Hindlimb muscle (tissue), 1 donor: ENCODE data around the gene STX1A. TPM values are rescaled to one million over a fixed set of nuclear protein-coding genes. Genes with fewer than 3 reads are reported as not detected.
"Not testable (repeated sequence)": the region's sequence is repeated elsewhere in the genome, so short reads cannot be mapped to it uniquely, and the experiment has no call there.

ENCODE experiments used
- DNase-seq: peaks from one replicate; pipeline ENCODE4 v3.0.0-alpha.2; 2013
- polyA plus RNA-seq: library from polyadenylated mRNA; unstranded; fragments of 120-200 nt; gene quantifications from one replicate; pipeline ENCODE4 v1.2.1, GENCODE V29; 2013; ENCODE audit not compliant: insufficient read length

The STX1A gene
- polyA plus RNA-seq, 1 donor: 18.2 TPM

- DNase-seq: no peak
These were observed 16.0 kb upstream of the STX1A start for GRCh38 chr7:73735528-73735905.

- no peak for DNase-seq
These were observed 15.4 kb upstream of the STX1A start for GRCh38 chr7:73734619-73735527.

GRCh38 chr7:73732397-73732796, 12.9 kb upstream of the STX1A start:
- no peak for DNase-seq

GRCh38 chr7:73730485-73730884, 11.0 kb upstream of the STX1A start:
- DNase-seq: no peak

GRCh38 chr7:73728551-73728950, 9.1 kb upstream of the STX1A start:
- no peak for DNase-seq

GRCh38 chr7:73727952-73728351, 8.5 kb upstream of the STX1A start:
- no peak for DNase-seq

- DNase-seq: no peak
These were observed 6.6 kb upstream of the STX1A start for GRCh38 chr7:73726083-73726466.

GRCh38 chr7:73723813-73724212, 4.3 kb upstream of the STX1A start:
- no peak for DNase-seq

- DNase-seq: no peak
These were observed 3.3 kb upstream of the STX1A start for GRCh38 chr7:73722785-73723184.

GRCh38 chr7:73722182-73722581, 2.7 kb upstream of the STX1A start:
- DNase-seq: not testable (repeated sequence)

- DNase-seq: peak; percentile 58
These were observed 1.9 kb upstream of the STX1A start for GRCh38 chr7:73721377-73721817.

- not testable (repeated sequence) for DNase-seq
These were observed 974 bp upstream of the STX1A start for GRCh38 chr7:73720443-73720842.

- DNase-seq: no peak
These were observed 319 bp upstream of the STX1A start for GRCh38 chr7:73719806-73720169.

GRCh38 chr7:73718438-73718881, 1.0 kb downstream of the STX1A start:
- no peak for DNase-seq

GRCh38 chr7:73717991-73718405, 1.5 kb downstream of the STX1A start:
- DNase-seq: no peak

GRCh38 chr7:73717025-73717807, 2.3 kb downstream of the STX1A start:
- DNase-seq: peak; percentile 63

- DNase-seq: no peak
These were observed 3.1 kb downstream of the STX1A start for GRCh38 chr7:73716318-73716890.

- DNase-seq: peak; percentile 62
These were observed 3.7 kb downstream of the STX1A start for GRCh38 chr7:73715648-73716317.

GRCh38 chr7:73713319-73713718, 6.2 kb downstream of the STX1A start:
- not testable (repeated sequence) for DNase-seq

GRCh38 chr7:73712773-73713172, 6.7 kb downstream of the STX1A start:
- no peak for DNase-seq

GRCh38 chr7:73708961-73709549, 10.4 kb downstream of the STX1A start:
- no peak for DNase-seq

GRCh38 chr7:73707045-73707631, 12.3 kb downstream of the STX1A start:
- DNase-seq: no peak
